Bronchial epithelial cell (primary cell): ENCODE measurements around the gene SHISA8. TPM values are rescaled to one million over a fixed set of nuclear protein-coding genes. Genes with fewer than 3 reads are reported as not detected.

Experiments
- DNase-seq: peaks from one replicate; pipeline ENCODE4 v3.0.0-alpha.2; 2010; ENCODE audit warnings: low read depth
- FAIRE-seq: peaks from 2 replicates; lab custom pipeline; 2011; peaks lifted over from hg19 to GRCh38; lab: Jason Lieb, UNC
- H3K27me3 ChIP-seq: 2 replicates; pipeline ENCODE4 v1.5.1; 2011; ENCODE audit warnings: low read length; ENCODE audit not compliant: control insufficient read depth, insufficient read depth
- H3K36me3 ChIP-seq: 2 replicates; pipeline ENCODE4 v1.5.1; 2011; ENCODE audit warnings: low read length; ENCODE audit not compliant: control insufficient read depth, insufficient read depth
- H3K4me3 ChIP-seq: 2 replicates; pipeline ENCODE4 v1.5.1; 2011; ENCODE audit warnings: mild to moderate bottlenecking, low read depth, low read length, control low read depth
- total RNA-seq: library from RNA; depleted of rRNA; stranded (reverse); fragments of >200 nt; gene quantifications from 2 replicates; pipeline ENCODE4 v1.2.1, GENCODE V29; 2014
- TF ChIP-seq, protein P1 (sequence below): IDR thresholded peaks from 2 replicates; pipeline ENCODE4 v1.5.1; 2011; ENCODE audit warnings: mild to moderate bottlenecking, moderate library complexity, low read length, control low read depth, inconsistent platforms; ENCODE audit not compliant: insufficient read depth, severe bottlenecking

Gene SHISA8
- total RNA-seq, 1 donor from 2014 or later = not detected

- Histone ChIP-seq H3K36me3 (no peaks in the 10 kb centered on the region), H3K4me3 (no peak overlapping the region), H3K27me3 (peaks cover 8% of the 10 kb centered on the region)
- DNase-seq (no peak), FAIRE-seq (no peak)
- TF ChIP-seq, protein P1, sequence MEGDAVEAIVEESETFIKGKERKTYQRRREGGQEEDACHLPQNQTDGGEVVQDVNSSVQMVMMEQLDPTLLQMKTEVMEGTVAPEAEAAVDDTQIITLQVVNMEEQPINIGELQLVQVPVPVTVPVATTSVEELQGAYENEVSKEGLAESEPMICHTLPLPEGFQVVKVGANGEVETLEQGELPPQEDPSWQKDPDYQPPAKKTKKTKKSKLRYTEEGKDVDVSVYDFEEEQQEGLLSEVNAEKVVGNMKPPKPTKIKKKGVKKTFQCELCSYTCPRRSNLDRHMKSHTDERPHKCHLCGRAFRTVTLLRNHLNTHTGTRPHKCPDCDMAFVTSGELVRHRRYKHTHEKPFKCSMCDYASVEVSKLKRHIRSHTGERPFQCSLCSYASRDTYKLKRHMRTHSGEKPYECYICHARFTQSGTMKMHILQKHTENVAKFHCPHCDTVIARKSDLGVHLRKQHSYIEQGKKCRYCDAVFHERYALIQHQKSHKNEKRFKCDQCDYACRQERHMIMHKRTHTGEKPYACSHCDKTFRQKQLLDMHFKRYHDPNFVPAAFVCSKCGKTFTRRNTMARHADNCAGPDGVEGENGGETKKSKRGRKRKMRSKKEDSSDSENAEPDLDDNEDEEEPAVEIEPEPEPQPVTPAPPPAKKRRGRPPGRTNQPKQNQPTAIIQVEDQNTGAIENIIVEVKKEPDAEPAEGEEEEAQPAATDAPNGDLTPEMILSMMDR = no peak
These were observed 8.9 kb upstream of the SHISA8 start for GRCh38 chr22:41923595-41924276.

GRCh38 chr22:41922940-41923594, 8.2 kb upstream of the SHISA8 start:
- H3K36me3 ChIP-seq = no peaks in the 10 kb centered on the region
- peaks cover 8% of the 10 kb centered on the region for H3K27me3 ChIP-seq
- DNase-seq = no peak
- no peak overlapping the region for H3K4me3 ChIP-seq
- no peak for FAIRE-seq
- TF ChIP-seq, protein P1 = no peak

DNA sequence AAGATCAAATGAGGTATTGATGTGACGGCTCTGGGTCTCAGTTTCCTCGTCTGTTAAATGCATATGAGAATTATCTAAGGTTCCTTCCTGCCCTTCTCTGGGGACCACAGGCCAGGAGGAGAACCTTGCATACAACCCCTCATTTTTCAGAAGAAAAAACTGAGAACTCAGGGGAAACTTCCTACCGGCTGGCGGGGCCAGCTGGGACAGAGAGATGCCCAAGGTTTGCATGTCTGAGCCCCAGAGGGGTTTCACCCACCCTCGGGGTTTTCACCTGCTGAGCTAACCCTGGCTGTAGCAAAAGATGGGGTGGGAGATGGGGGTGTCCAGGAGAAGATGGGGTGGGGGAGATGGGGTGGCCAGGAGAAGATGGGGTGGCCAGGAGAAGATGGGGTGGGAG, 7.5 kb upstream of the SHISA8 start:
- TF ChIP-seq, protein P1 = no peak
- Histone ChIP-seq H3K27me3 (peaks cover 8% of the 10 kb centered on the region), H3K4me3 (no peak overlapping the region), H3K36me3 (no peaks in the 10 kb centered on the region)
- DNase-seq (no peak), FAIRE-seq (no peak)

- no peak for DNase-seq
- Histone ChIP-seq H3K27me3 (peaks cover 12% of the 10 kb centered on the region), H3K36me3 (no peaks in the 10 kb centered on the region), H3K4me3 (peak overlapping the region; percentile 45)
- TF ChIP-seq, protein P1 = no peak
- no peak for FAIRE-seq
These were observed 5.5 kb upstream of the SHISA8 start for GRCh38 chr22:41920271-41920976.

DNA sequence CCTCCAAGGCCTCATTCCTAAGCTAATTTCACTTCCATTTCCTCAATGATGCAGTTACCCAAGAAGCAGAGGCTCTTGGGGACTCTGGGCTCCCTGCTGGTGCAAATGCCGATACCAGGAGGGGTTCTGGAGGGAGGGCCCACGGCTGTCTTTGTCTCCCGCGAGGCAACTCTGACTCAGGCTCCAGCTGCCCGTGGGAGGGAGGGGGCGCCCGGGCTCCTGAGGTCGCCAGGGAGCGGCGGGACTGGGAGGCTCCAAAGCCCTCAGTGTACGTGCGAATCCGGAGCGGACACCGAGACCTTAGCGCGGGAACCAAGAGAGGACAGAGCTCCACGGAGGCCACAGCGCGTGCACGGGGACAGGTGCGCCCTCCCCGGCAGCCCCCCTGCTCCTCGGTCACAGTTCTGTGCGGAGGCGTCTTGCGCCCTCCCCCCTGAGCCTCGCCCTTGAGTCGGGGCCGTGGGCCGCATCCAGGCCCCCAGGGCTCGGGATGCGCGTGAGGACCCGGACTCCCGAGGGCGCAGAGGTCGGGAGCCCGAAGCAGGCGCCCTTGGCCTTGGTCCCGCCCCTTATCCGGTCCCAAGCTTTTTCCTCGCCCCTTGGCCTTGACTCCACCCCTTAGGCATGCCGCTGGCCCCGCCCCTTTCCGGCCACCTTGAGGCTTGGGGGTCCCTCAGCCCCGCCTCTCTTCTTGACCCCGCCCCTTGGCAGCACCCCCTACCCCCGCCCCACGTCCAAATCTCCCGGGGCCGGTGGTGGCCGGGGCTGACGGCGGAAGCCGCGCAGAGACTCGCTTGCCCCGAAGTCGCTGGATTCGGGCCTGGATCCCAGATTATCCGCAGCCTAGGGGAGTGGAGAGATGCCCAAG, 4.7 kb upstream of the SHISA8 start:
- FAIRE-seq = no peak
- H3K27me3 ChIP-seq = peaks cover 15% of the 10 kb centered on the region
- TF ChIP-seq, protein P1 = no peak
- DNase-seq = no peak
- no peaks in the 10 kb centered on the region for H3K36me3 ChIP-seq
- H3K4me3 ChIP-seq = peak overlapping the region; percentile 45
